ENCODE measurements around the gene IQGAP3. TPM values are rescaled to one million over a fixed set of nuclear protein-coding genes. Genes with fewer than 3 reads are reported as not detected.

Gene IQGAP3
- total RNA-seq, 1 donor from 2014 or later: 9.8 TPM

GRCh38 chr1:156601892-156602291 lies 29.5 kb upstream of the IQGAP3 start:
- Mint-ChIP-seq H3K27ac (ENCODE audit: unreplicated experiment) (peak overlapping the region; percentile 97), H3K27me3 (ENCODE audit: low read depth) (no peaks in the 10 kb centered on the region), H3K4me3 (ENCODE audit: unreplicated experiment) (peak overlapping the region; percentile 90), H3K9me3 (ENCODE audit: low read depth) (no peaks in the 10 kb centered on the region), H3K4me1 (ENCODE audit: low read depth) (peaks cover 22% of the 10 kb centered on the region), H3K36me3 (ENCODE audit: low read depth) (peaks cover 2% of the 10 kb centered on the region)
- DNase-seq (ENCODE audit: low spot score): no peak
- no peak for TF ChIP-seq CTCF (IDR thresholded peaks at IDR 0.05)

DNA sequence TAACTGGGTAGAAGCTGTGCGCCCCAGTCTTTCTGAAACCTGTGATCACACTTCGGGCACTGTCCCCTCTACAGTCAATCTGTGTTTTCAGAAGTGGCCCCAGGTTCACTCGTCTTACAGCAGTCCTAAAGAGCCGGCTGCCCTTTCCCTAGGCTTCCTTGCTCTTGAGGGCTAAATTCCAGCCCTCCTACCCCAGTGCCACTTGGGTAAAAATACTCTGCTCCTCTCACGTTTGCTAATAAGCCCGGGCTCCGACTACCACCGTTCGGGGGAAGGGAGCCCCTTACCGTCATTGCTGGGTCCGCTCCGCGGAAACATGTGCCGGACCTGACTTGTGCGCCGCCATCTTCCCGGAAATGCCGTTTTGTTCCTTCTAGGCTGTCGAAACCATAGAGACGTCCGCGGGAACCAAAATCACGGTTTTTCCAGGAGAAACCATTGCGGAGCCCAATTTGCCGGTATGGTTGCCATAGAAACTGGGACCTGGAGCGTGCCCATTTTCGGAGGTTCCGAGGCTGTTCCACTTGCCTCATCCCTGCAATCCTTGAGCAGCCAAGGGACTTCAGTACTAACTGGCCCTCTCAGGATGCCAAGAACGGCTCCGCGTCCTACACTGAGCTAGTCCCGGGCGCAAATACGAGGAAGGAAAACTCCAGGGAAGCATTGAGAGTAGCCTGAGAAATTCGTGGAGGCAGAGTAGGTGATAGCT lies 28.9 kb upstream of the IQGAP3 start, which contains the start of gene GPATCH4:
Gene GPATCH4 (minus strand): TSS at position 358 of the 709 bp plus-strand sequence.
- Mint-ChIP-seq H3K4me1 (ENCODE audit: low read depth) (peaks cover 22% of the 10 kb centered on the region), H3K27ac (ENCODE audit: unreplicated experiment) (peak within 1 kb of the TSS; percentile 97), H3K4me3 (ENCODE audit: unreplicated experiment) (peak within 1 kb of the TSS; percentile 90), H3K9me3 (ENCODE audit: low read depth) (no peaks in the 10 kb centered on the region), H3K27me3 (ENCODE audit: low read depth) (no peaks in the 10 kb centered on the region), H3K36me3 (ENCODE audit: low read depth) (peaks cover 2% of the 10 kb centered on the region)
- no peak for TF ChIP-seq CTCF (IDR thresholded peaks at IDR 0.05)
- no peak for DNase-seq (ENCODE audit: low spot score)

- no peaks in the 10 kb centered on the region for H3K27me3 Mint-ChIP-seq (ENCODE audit: low read depth)
- TF ChIP-seq CTCF (IDR thresholded peaks at IDR 0.05): no peak
- H3K9me3 Mint-ChIP-seq (ENCODE audit: low read depth): no peaks in the 10 kb centered on the region
- H3K4me3 Mint-ChIP-seq (ENCODE audit: unreplicated experiment): peak overlapping the region; percentile 90
- H3K36me3 Mint-ChIP-seq (ENCODE audit: low read depth): peaks cover 2% of the 10 kb centered on the region
- no peak for DNase-seq (ENCODE audit: low spot score)
- peak overlapping the region; percentile 97 for H3K27ac Mint-ChIP-seq (ENCODE audit: unreplicated experiment)
- peaks cover 22% of the 10 kb centered on the region for H3K4me1 Mint-ChIP-seq (ENCODE audit: low read depth)
Observed at GRCh38 chr1:156600733-156601121, 28.4 kb upstream of the IQGAP3 start.

DNA sequence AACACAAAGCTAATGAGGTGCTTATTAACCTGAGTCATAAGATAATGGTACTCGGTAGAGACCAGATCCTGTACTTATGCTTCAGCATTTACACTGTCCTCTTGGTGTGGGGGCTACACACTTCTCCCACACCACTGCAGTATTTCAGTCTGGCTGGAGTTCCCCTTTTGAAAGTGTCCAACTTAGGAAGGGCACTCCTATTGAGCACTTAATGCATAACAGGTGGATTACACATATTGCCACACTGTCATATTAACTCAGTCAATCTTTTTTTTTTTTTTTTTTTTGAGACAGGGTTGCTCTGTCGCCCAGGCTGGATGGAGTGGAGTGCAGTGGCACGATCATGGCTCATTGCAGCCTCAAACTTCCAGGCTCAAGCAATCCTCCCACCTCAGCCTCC lies 27.4 kb upstream of the IQGAP3 start:
- TF ChIP-seq CTCF (IDR thresholded peaks at IDR 0.05): peak; percentile 20
- Mint-ChIP-seq H3K27me3 (ENCODE audit: low read depth) (no peaks in the 10 kb centered on the region), H3K27ac (ENCODE audit: unreplicated experiment) (no peak overlapping the region), H3K4me3 (ENCODE audit: unreplicated experiment) (peak overlapping the region; percentile 90), H3K36me3 (ENCODE audit: low read depth) (peaks cover 10% of the 10 kb centered on the region), H3K9me3 (ENCODE audit: low read depth) (no peaks in the 10 kb centered on the region), H3K4me1 (ENCODE audit: low read depth) (peaks cover 22% of the 10 kb centered on the region)
- no peak for DNase-seq (ENCODE audit: low spot score)

DNA sequence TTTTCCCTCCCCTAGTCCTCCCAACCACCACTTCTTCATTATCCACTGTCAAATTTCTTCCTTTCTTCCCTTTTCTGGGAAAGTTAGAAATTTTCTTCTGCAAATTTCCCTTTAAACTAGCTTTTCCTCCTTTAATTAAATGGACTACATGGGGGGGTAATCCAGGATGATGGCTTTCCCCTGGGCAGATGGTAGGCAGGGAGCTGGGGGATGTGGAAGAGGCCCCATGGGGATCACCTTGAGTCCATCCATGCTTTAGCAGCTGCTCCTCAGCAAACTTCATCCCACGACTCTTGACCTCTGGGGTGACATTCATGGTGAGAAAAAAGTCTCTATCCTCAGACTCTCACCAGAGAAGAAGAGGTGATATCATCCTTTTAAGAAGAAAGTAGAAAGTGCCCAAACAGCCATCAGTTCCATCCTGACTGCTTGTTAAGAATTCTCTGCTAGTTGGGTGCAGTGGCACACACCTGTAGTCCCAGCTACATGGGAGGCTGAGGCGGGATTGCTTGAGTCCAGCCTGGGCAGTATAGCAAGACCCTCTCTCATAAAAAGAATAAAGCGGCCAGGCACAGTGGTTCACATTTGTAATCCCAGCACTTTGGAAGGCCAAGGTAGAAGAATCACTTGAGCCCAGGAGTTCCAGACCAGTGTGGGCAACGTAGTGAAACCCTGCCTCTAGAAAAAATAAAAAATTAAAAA lies 26.5 kb upstream of the IQGAP3 start:
- H3K27ac Mint-ChIP-seq (ENCODE audit: unreplicated experiment): no peak overlapping the region

More for the DNA sequence above, 26.5 kb upstream of the IQGAP3 start:
- Mint-ChIP-seq H3K9me3 (ENCODE audit: low read depth) (no peaks in the 10 kb centered on the region), H3K4me1 (ENCODE audit: low read depth) (peaks cover 22% of the 10 kb centered on the region), H3K27me3 (ENCODE audit: low read depth) (no peaks in the 10 kb centered on the region), H3K36me3 (ENCODE audit: low read depth) (peaks cover 10% of the 10 kb centered on the region), H3K4me3 (ENCODE audit: unreplicated experiment) (no peak overlapping the region)
- no peak for TF ChIP-seq CTCF (IDR thresholded peaks at IDR 0.05)
- DNase-seq (ENCODE audit: low spot score): no peak
